HepG2 (cell line): ENCODE results near the gene CHRNA7. TPM values are rescaled to one million over a fixed set of nuclear protein-coding genes. Genes with fewer than 3 reads are reported as not detected.
"Not testable (repeated sequence)": the region's sequence is repeated elsewhere in the genome, so short reads cannot be mapped to it uniquely, and the experiment has no call there.

Experiments used
- ATAC-seq: fragments of 200-7000 bp; cut with Tn5 transposase; 3 replicates; pipeline ENCODE4 v1.9.1; 2020; ENCODE audit warnings: mild to moderate bottlenecking, moderate library complexity
- BruUV-seq: library from RNA; stranded (reverse); fragments of 400-500 nt; replicated peaks from 2 replicates; lab custom pipeline; 2021; lab: Mats Ljungman, UMichigan
- CTCF ChIA-PET: fragments of 300-600 bp; formaldehyde crosslinking; extraction: SDS; loops from one replicate; lab custom pipeline; 2021; ENCODE audit warnings: low total read pairs, inconsistent platforms, low intra/inter-chr PET ratio; lab: Yijun Ruan, JAX
- POLR2A ChIA-PET: fragments of 350-600 bp; sonication (Branson Sonifier 250); formaldehyde crosslinking; loops from one replicate; lab custom pipeline; 2020; ENCODE audit warnings: antibody characterized with exemption, inconsistent platforms; lab: Yijun Ruan, JAX
- DNase-seq: peaks from one replicate; pipeline ENCODE4 v3.0.0-alpha.2; 2015; ENCODE audit warnings: low spot score
- FAIRE-seq: peaks from 3 replicates; lab custom pipeline; 2011; peaks lifted over from hg19 to GRCh38; lab: Jason Lieb, UNC
- H2AFZ ChIP-seq: one replicate; pipeline ENCODE4 v1.6.1; 2011; ENCODE audit warnings: low read length, inconsistent platforms
- H3K27ac ChIP-seq: fragments of 300-600 bp; 3 replicates; pipeline ENCODE4 v1.8.0; 2011; ENCODE audit warnings: mixed run types, mild to moderate bottlenecking, mixed read lengths, low read length, inconsistent platforms; ENCODE audit not compliant: insufficient read depth; ENCODE audit errors: extremely low read length
- H3K27me3 ChIP-seq, 2 experiments: fragments of 200-600 bp in 1 of 2; 2 replicates in 1 of 2; 3 replicates in 1 of 2; pipeline versions ENCODE4 v1.6.0 to v1.8.0; 2011; ENCODE audit warnings: low read length in 2 of 2, mild to moderate bottlenecking in 2 of 2, moderate library complexity in 2 of 2, inconsistent platforms in 1 of 2; ENCODE audit not compliant: insufficient read depth in 2 of 2, control insufficient read depth in 1 of 2
- H3K36me3 ChIP-seq, 2 experiments: fragments of 200-600 bp in 1 of 2; replicated peaks in 1 of 2; 2 replicates in 1 of 2; 3 replicates in 1 of 2; pipeline versions ENCODE4 v1.5.1 to v1.8.0; 2011; ENCODE audit warnings: low read length in 2 of 2, inconsistent platforms in 1 of 2; ENCODE audit not compliant: insufficient read depth in 2 of 2, control insufficient read depth in 1 of 2
- H3K4me1 ChIP-seq: 2 replicates; pipeline ENCODE4 v1.5.1; 2012; ENCODE audit warnings: low read length, inconsistent platforms; ENCODE audit not compliant: insufficient read depth
- H3K4me2 ChIP-seq: 2 replicates; pipeline ENCODE4 v1.6.0; 2011; ENCODE audit warnings: low read depth, low read length, inconsistent platforms
- H3K4me3 ChIP-seq, 3 experiments: fragments of 200-600 bp in 1 of 3; sonication (generic), shearing (Covaris generic) in 1 of 3; replicated peaks in 1 of 3; 2 replicates each; pipeline ENCODE4 v1.5.1; 2011 to 2016; ENCODE audit warnings: low read length in 3 of 3, inconsistent platforms in 2 of 3, low read depth in 2 of 3, mild to moderate bottlenecking in 2 of 3, control low read depth in 1 of 3, mixed read lengths in 1 of 3; ENCODE audit not compliant: insufficient read depth in 1 of 3
- H3K79me2 ChIP-seq: one replicate; pipeline ENCODE4 v1.6.1; 2011; ENCODE audit warnings: low read length, inconsistent platforms; ENCODE audit not compliant: insufficient read depth
- H3K9ac ChIP-seq: 2 replicates; pipeline ENCODE4 v1.6.0; 2011; ENCODE audit warnings: mild to moderate bottlenecking, low read depth, low read length, inconsistent platforms; ENCODE audit not compliant: insufficient read depth
- H3K9me3 ChIP-seq: 2 replicates; pipeline ENCODE4 v1.5.1; 2012; ENCODE audit warnings: mild to moderate bottlenecking, low read length
- H4K20me1 ChIP-seq: 2 replicates; pipeline ENCODE4 v1.6.0; 2011; ENCODE audit warnings: inconsistent platforms, mild to moderate bottlenecking, low read length, moderate library complexity; ENCODE audit not compliant: insufficient read depth
- TGIF2 ChIP-seq: IDR thresholded peaks from 2 replicates; pipeline ENCODE4 v1.6.1; 2016; ENCODE audit warnings: control low read depth, missing compliant biosample characterization
- ZHX1 ChIP-seq: sonication (generic); formaldehyde crosslinking; IDR thresholded peaks from 2 replicates; pipeline ENCODE4 v1.8.1; 2022; ENCODE audit warnings: low read depth, mild to moderate bottlenecking, missing genetic modification reagents
- WGBS: methylation state at CpG from one replicate; pipeline ENCODE4 v1.1.6; 2017; ENCODE audit warnings: low lambda C conversion rate; 5-methylcytosine and 5-hydroxymethylcytosine counted together
- in situ Hi-C: cut with HindIII; loops from 2 replicates; pipeline ENCODE4 v1.10.0; 2017; ENCODE audit warnings: low pct_unique_long_range_greater_than_20kb; ENCODE audit not compliant: extremely low pct_ligation_motif_present
- intact Hi-C: fragments of 100-400 bp; cut with micrococcal nuclease; formaldehyde crosslinking; loops from one replicate; pipeline ENCODE4 v1.10.0; 2022; ENCODE audit not compliant: unreplicated experiment
- polyA plus RNA-seq, 8 experiments: library from polyadenylated mRNA; depleted of rRNA in 3 of 8; stranded (reverse) in 7 of 8; unstranded in 1 of 8; fragments of >200 nt; fragmentation: Illumina TruSeq in 4 of 8; extraction: Trizol in 4 of 8; gene quantifications; 2 replicates each; pipeline versions ENCODE4 v1.2.1 to v1.2.3, GENCODE V29; 2011 to 2016; ENCODE audit warnings: low read depth in 4 of 8, missing spikeins in 1 of 8, mixed read lengths in 1 of 8; ENCODE audit not compliant: insufficient read depth in 1 of 8
- total RNA-seq, 5 experiments: library from RNA; depleted of rRNA; stranded (reverse); fragments of >200 nt; fragmentation: Illumina TruSeq; extraction: Trizol; gene quantifications; 2 replicates each; pipeline ENCODE4 v1.2.3, GENCODE V29; 2016; ENCODE audit warnings: low read depth in 1 of 5
- TF ChIP-seq, protein P1 (sequence below): sonication (generic); formaldehyde crosslinking; IDR thresholded peaks from 2 replicates; pipeline ENCODE4 v1.4.0; 2020; ENCODE audit warnings: missing genetic modification reagents

CHRNA7 gene
- total and polyA plus RNA-seq, 2 of the 13 experiments (the other 11 are each of a cell fraction or from before 2014, with no cell fraction given): 1.3 to 1.4 TPM

DNA sequence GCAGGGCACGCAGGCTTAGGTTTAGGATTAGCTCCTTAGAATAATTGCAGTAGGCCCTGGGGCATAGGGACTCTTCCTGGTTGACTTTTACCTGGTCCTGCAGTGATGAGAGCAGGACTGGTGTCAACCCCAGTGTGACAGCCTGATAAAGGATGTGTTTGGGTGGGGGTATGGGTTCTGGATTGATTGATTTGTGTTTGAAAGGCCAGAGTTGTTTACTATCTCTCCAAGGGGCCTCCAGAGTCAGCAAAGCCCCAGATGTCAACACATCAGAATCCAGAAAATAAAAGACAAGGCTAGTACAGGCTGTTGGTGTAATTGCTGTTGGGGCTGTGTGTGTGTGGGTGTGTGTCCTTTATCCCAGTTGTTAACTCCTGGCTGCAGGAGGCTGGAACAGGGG is 122.3 kb downstream of the CHRNA7 start:
- DNase-seq: no peak
- no peak overlapping the region for H2AFZ ChIP-seq
- no peak overlapping the region for H3K4me3 ChIP-seq
- no peak overlapping the region for H3K4me2 ChIP-seq
- no peaks in the 10 kb centered on the region for H3K27me3 ChIP-seq
- CTCF ChIA-PET: no interaction called here
- no peaks in the 10 kb centered on the region for H3K4me1 ChIP-seq
- FAIRE-seq: no peak
- H4K20me1 ChIP-seq: no peaks in the 10 kb centered on the region
- intact Hi-C loops: no loop called here
- TF ChIP-seq ZHX1 (CRISPR knock-in tag): no peak
- TF ChIP-seq, protein P1, sequence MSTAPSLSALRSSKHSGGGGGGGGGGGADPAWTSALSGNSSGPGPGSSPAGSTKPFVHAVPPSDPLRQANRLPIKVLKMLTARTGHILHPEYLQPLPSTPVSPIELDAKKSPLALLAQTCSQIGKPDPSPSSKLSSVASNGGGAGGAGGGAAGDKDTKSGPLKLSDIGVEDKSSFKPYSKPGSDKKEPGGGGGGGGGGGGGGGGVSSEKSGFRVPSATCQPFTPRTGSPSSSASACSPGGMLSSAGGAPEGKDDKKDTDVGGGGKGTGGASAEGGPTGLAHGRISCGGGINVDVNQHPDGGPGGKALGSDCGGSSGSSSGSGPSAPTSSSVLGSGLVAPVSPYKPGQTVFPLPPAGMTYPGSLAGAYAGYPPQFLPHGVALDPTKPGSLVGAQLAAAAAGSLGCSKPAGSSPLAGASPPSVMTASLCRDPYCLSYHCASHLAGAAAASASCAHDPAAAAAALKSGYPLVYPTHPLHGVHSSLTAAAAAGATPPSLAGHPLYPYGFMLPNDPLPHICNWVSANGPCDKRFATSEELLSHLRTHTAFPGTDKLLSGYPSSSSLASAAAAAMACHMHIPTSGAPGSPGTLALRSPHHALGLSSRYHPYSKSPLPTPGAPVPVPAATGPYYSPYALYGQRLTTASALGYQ (CRISPR knock-in tag): no peak
- TF ChIP-seq TGIF2 (CRISPR knock-in tag): no peak
- BruUV-seq: no TSS peak
- in situ Hi-C loops: no loop called here
- H3K9me3 ChIP-seq: no peaks in the 10 kb centered on the region
- no peaks in the 10 kb centered on the region for H3K36me3 ChIP-seq
- H3K27ac ChIP-seq: no peak overlapping the region
- POLR2A ChIA-PET: no interaction called here
- no peaks in the 10 kb centered on the region for H3K79me2 ChIP-seq
- H3K9ac ChIP-seq: no peak overlapping the region
- 50% methylated on average over 1 of the region's 1 CpG for WGBS
- no peak for ATAC-seq

DNA sequence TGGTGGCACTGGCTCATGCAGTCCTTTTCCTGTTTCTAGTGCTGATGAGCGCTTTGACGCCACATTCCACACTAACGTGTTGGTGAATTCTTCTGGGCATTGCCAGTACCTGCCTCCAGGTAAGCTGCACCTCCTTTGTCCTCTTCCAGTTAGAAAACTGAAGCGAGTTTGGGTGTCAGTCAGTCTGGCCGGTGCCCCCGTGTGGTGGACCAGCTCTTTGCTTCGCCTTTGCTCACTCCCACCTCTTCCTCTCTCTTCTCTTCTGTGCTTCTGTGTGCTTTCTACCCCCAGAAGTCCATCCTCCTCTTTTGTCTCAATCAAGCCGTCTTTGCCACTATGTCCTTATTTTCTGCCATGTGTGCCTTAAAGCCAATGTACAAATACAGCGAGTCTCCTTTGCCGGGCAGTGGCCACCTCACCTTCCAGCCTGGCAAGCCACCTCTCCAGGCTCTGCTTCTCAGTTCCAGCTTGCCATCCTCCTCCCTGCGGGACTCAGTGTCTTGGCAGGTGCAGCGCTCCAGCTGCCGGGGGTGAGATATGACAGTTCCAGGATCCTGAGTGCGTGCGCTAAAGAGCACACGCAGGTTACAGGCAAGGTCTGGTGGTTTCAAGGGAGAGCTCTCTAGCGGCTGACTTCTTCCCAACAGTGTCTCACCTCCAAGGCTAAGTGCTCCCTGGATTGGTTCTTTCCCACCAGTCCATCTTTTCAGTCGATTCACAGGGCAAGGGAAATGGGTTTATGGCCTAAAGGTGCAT is 123.7 kb downstream of the CHRNA7 start:
- intact Hi-C loops, H3K79me2 ChIP-seq, in situ Hi-C loops, POLR2A ChIA-PET, H3K36me3 ChIP-seq, H3K9ac ChIP-seq, BruUV-seq, H3K27me3 ChIP-seq, DNase-seq, H3K4me2 ChIP-seq, H3K9me3 ChIP-seq, CTCF ChIA-PET, H4K20me1 ChIP-seq, H3K27ac ChIP-seq, H2AFZ ChIP-seq, H3K4me1 ChIP-seq, H3K4me3 ChIP-seq: not testable (repeated sequence)
- no CpG with 5 or more reads among the region's 18 CpGs for WGBS
- peak; percentile 87 for ATAC-seq
- peak; percentile 92 for FAIRE-seq

DNA sequence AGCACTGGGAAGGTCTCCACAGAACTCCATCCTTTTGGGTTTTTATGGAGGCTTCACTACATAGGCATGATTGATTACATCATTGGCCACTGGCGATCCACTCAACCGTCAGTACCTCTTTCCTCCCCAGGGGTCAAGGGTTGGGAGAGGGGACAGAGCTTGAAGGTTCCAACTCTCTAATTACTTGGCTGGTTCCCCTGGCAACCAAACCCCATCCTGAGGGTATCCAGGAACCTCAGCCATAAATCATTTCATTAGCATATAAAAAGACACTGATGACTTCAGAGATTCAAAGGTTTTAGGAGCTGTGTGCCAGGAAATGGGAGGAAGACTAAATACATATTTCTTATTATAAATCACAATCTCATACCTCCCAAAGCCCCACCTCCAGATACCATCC is 131.8 kb downstream of the CHRNA7 start:
- DNase-seq, H3K27ac ChIP-seq, intact Hi-C loops, H3K9ac ChIP-seq, in situ Hi-C loops, H3K4me3 ChIP-seq, CTCF ChIA-PET, H3K4me1 ChIP-seq, H3K4me2 ChIP-seq, POLR2A ChIA-PET, H4K20me1 ChIP-seq, H3K36me3 ChIP-seq, BruUV-seq, H3K27me3 ChIP-seq, H3K79me2 ChIP-seq, H2AFZ ChIP-seq, H3K9me3 ChIP-seq, ATAC-seq, FAIRE-seq: not testable (repeated sequence)
- WGBS: no CpG with 5 or more reads among the region's 2 CpGs
